Vagina (tissue), 2 donors: ENCODE data around the gene RUNX2. TPM values are rescaled to one million over a fixed set of nuclear protein-coding genes. Genes with fewer than 3 reads are reported as not detected.
A peak's percentile ranks its signal among the peaks of the same experiment; 100 is the strongest.

Source experiments
- DNase-seq, 2 donors: peaks; one replicate each; pipeline ENCODE4 v3.0.0-alpha.2; 2017; ENCODE audit errors: extremely low spot score in 2 of 2
- H3K27ac ChIP-seq: fragments of 200-600 bp; sonication (generic); one replicate; pipeline ENCODE4 v1.5.1; 2019
- H3K27me3 ChIP-seq: fragments of 200-600 bp; sonication (generic); one replicate; pipeline ENCODE4 v1.5.1; 2019
- H3K36me3 ChIP-seq, 2 donors: fragments of 200-600 bp; sonication (generic); one replicate each; pipeline ENCODE4 v1.5.1; 2017 to 2019
- H3K4me1 ChIP-seq: fragments of 200-600 bp; sonication (generic); one replicate; pipeline ENCODE4 v1.5.1; 2019
- H3K4me3 ChIP-seq, 2 donors: fragments of 200-600 bp; sonication (generic); 1 replicate in 1 of 2; 2 replicates in 1 of 2; pipeline ENCODE4 v1.5.1; 2016 to 2019
- H3K9me3 ChIP-seq: fragments of 200-600 bp; sonication (generic); one replicate; pipeline ENCODE4 v1.5.1; 2019
- CTCF ChIP-seq, 3 experiments: fragments of 450-650 bp in 2 of 3; fragments of 200-600 bp in 1 of 3; sonication (generic) in 1 of 3; IDR thresholded peaks; one replicate each; pipeline ENCODE4 v1.5.1; 2017 to 2019; ENCODE audit warnings: antibody characterized with exemption in 3 of 3, mild to moderate bottlenecking in 2 of 3, moderate library complexity in 2 of 3
- POLR2A ChIP-seq, 2 donors: fragments of 450-650 bp; IDR thresholded peaks; one replicate each; pipeline ENCODE4 v1.6.1; 2017; ENCODE audit warnings: antibody characterized with exemption in 2 of 2, mild to moderate bottlenecking in 2 of 2, moderate library complexity in 2 of 2
- POLR2AphosphoS5 ChIP-seq, 2 donors: sonication (generic); formaldehyde crosslinking; IDR thresholded peaks; one replicate each; pipeline ENCODE4 v1.9.0; 2017; ENCODE audit warnings: antibody characterized with exemption in 2 of 2, mild to moderate bottlenecking in 2 of 2, low read depth in 1 of 2; ENCODE audit not compliant: insufficient read depth in 1 of 2
- intact Hi-C: fragments of 100-400 bp; cut with DNase I; formaldehyde crosslinking; loops from one replicate; pipeline ENCODE4 v1.15.1; 2023
- total RNA-seq: library from RNA; depleted of rRNA; stranded (reverse); fragments of >200 nt; gene quantifications from one replicate; pipeline ENCODE4 v1.2.3, GENCODE V29; 2016

RUNX2 gene
- total RNA-seq, 1 donor from 2014 or later = 13.0 TPM

- H3K9me3 ChIP-seq = no peaks in the 10 kb centered on the region
- TF ChIP-seq POLR2A (IDR thresholded peaks at IDR 0.05) (no peak), CTCF (IDR thresholded peaks at IDR 0.05) (no peak), POLR2AphosphoS5 (IDR thresholded peaks at IDR 0.05; ENCODE audit: insufficient read depth in 1 of 2, low read depth in 1 of 2) (no peak)
- H3K27me3 ChIP-seq = no peaks in the 10 kb centered on the region
- no peaks in the 10 kb centered on the region for H3K36me3 ChIP-seq
- H3K4me1 ChIP-seq = no peaks in the 10 kb centered on the region
- no peak overlapping the region for H3K4me3 ChIP-seq
- DNase-seq = no peak
- no peak overlapping the region for H3K27ac ChIP-seq
- intact Hi-C loops = no loop called here
Observed at GRCh38 chr6:45545416-45545815, 217.3 kb downstream of the RUNX2 start.

- Histone ChIP-seq H3K4me3 (no peak overlapping the region), H3K27me3 (no peaks in the 10 kb centered on the region), H3K36me3 (no peaks in the 10 kb centered on the region), H3K27ac (no peak overlapping the region), H3K9me3 (no peaks in the 10 kb centered on the region), H3K4me1 (no peaks in the 10 kb centered on the region)
- peak in 1 of 2 donors; percentile 70 for DNase-seq
- TF ChIP-seq POLR2A (IDR thresholded peaks at IDR 0.05) = no peak
- TF ChIP-seq CTCF (IDR thresholded peaks at IDR 0.05) = no peak
- TF ChIP-seq POLR2AphosphoS5 (IDR thresholded peaks at IDR 0.05; ENCODE audit: insufficient read depth in 1 of 2, low read depth in 1 of 2) = no peak
- intact Hi-C loops = no loop called here
Observed at GRCh38 chr6:45548657-45549515, 220.8 kb downstream of the RUNX2 start.

GRCh38 chr6:45552536-45552935 is 224.4 kb downstream of the RUNX2 start:
- TF ChIP-seq POLR2AphosphoS5 (IDR thresholded peaks at IDR 0.05; ENCODE audit: insufficient read depth in 1 of 2, low read depth in 1 of 2) (no peak), CTCF (IDR thresholded peaks at IDR 0.05) (no peak), POLR2A (IDR thresholded peaks at IDR 0.05) (no peak)
- Histone ChIP-seq H3K9me3 (no peaks in the 10 kb centered on the region), H3K27me3 (no peaks in the 10 kb centered on the region), H3K4me1 (peaks cover 10% of the 10 kb centered on the region), H3K4me3 (no peak overlapping the region), H3K36me3 (no peaks in the 10 kb centered on the region), H3K27ac (no peak overlapping the region)
- intact Hi-C loops = no loop called here
- no peak for DNase-seq

GRCh38 chr6:45553730-45554344 is 225.7 kb downstream of the RUNX2 start:
- intact Hi-C loops = no loop called here
- no peaks in the 10 kb centered on the region for H3K9me3 ChIP-seq

More at GRCh38 chr6:45553730-45554344, 225.7 kb downstream of the RUNX2 start:
- Histone ChIP-seq H3K27ac (no peak overlapping the region), H3K36me3 (no peaks in the 10 kb centered on the region), H3K4me3 (no peak overlapping the region), H3K4me1 (peaks cover 10% of the 10 kb centered on the region), H3K27me3 (no peaks in the 10 kb centered on the region)
- TF ChIP-seq CTCF (IDR thresholded peaks at IDR 0.05) = no peak
- TF ChIP-seq POLR2A (IDR thresholded peaks at IDR 0.05) = no peak
- no peak for TF ChIP-seq POLR2AphosphoS5 (IDR thresholded peaks at IDR 0.05; ENCODE audit: insufficient read depth in 1 of 2, low read depth in 1 of 2)
- DNase-seq = peak in 1 of 2 donors; percentile 65
